TTC549 (cell line): ENCODE results near the gene MAPKAP1.

Source experiments
- FAIRE-seq: peaks from 2 replicates; lab custom pipeline; 2012; peaks lifted over from hg19 to GRCh38; lab: Jason Lieb, UNC

The MAPKAP1 gene

GRCh38 chr9:125642311-125642710 lies 64.7 kb downstream of the MAPKAP1 start:
- FAIRE-seq, result no peak

DNA sequence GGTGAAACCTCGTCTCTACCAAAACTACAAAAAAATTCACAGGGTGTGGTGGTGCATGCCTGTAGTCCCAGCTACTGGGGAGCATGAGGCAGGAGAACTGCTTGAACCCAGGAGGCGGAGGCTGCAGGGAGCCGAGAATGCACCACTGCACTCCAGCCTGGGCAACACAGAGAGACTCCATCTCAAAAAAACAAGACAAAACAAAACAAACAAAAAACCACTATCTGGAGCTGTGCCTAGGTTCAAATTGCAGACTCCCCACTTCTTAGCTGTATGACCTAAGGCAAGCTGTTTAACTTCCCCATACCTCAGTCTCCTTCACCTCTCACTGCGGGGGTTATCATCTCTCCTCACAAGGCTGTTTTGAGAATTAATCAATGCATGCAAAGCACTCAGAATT lies 68.0 kb downstream of the MAPKAP1 start:
- no peak for FAIRE-seq

- no peak for FAIRE-seq
Observed at GRCh38 chr9:125638239-125639045, 68.6 kb downstream of the MAPKAP1 start.

DNA sequence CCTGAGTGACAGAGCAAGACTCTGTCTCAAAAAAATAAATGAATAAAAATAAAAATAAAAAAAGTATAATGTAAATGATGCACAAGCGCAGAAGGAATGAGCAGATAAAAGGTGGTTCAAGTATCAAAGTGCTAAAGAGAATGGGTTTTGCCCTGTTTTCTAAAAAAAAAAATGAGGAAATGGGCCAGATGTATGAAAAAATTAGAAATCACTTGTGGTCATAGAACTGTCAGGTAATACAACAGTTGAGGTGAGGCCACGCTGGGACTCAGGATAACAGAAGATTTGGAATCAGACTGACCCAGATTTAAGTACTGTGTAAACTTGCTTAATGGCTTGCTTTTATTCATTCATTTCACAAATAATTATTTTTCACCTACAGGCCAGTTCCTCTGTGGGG lies 69.8 kb downstream of the MAPKAP1 start:
- FAIRE-seq, result no peak

DNA sequence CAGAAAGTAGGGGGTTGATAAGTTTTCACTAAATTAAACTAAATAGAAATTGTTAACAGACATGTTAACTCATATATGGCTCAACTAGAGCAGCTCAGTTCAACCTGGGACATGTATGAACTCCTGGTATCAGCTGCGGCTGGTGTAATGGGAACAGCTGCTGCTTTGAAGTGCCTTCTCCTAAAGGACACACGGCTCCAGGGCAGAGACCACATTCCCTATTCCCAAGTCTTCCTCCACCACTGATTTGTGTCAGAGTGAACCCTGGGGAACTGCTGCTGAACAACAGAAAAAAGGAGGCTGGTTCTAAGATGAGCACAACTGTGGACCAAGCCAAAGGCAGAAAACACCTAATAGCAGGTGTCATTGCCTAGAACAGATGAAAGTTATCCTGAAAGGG lies 71.1 kb downstream of the MAPKAP1 start:
- no peak for FAIRE-seq

GRCh38 chr9:125634040-125634717 lies 72.8 kb downstream of the MAPKAP1 start:
- no peak for FAIRE-seq

DNA sequence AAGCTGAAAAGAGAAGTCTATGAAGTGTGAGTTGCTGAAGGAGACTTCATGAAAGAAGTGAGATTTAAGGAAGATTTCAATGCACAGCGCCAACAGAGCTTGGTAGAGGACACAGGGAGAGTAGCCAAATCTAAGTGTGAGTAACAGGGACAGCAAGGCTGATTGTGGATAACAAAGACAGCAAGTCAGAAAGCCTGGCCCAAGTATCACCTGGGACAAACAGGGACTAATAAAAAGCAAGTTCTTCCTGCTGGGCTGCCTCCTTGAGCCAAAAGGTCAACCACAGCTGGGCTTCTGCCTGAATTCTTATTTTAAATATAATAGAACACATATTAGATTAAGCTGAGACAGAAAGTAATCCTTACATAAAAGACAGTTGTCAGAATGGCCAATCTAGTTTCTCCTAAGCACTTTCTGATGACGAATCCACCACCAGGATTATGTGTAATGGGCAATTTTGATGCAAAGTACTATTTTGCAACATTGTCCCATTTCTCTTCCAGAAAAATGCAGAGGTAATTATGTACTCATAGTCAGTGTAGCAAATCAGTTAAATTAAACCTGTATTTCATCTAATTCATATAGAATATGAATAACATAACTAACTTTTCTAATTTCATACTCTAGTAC lies 73.8 kb downstream of the MAPKAP1 start:
- FAIRE-seq, result no peak

GRCh38 chr9:125632321-125633115 lies 74.5 kb downstream of the MAPKAP1 start:
- FAIRE-seq, result no peak

GRCh38 chr9:125631391-125632085 lies 75.5 kb downstream of the MAPKAP1 start:
- peak; percentile 5 for FAIRE-seq

GRCh38 chr9:125630436-125630835 lies 76.6 kb downstream of the MAPKAP1 start:
- FAIRE-seq, result no peak

DNA sequence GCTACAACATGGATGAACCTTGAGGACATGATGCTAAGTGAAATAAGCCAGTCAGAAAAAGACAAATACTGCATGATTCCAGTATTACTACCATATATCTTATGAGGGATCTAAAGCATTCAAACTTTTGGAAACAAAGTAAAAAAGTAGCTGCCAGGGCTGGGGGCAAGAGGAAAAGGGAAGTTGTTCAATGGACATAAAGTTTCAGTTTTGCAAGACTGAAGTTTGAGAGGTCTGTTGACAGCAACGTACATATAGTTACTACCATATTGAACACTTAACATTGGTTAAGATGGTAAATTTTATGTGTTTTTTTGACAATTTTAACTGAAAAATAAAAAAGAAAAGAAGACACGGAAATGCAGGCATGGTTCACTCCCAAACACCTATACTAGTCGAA lies 77.6 kb downstream of the MAPKAP1 start:
- no peak for FAIRE-seq

- no peak for FAIRE-seq
Observed at GRCh38 chr9:125626187-125626586, 80.8 kb downstream of the MAPKAP1 start.

- no peak for FAIRE-seq
Observed at GRCh38 chr9:125621170-125621569, 85.8 kb downstream of the MAPKAP1 start.

- FAIRE-seq, result no peak
Observed at GRCh38 chr9:125620216-125620615, 86.8 kb downstream of the MAPKAP1 start.

GRCh38 chr9:125617087-125617486 lies 89.9 kb downstream of the MAPKAP1 start:
- no peak for FAIRE-seq

GRCh38 chr9:125613141-125613540 lies 93.9 kb downstream of the MAPKAP1 start:
- no peak for FAIRE-seq

GRCh38 chr9:125612616-125613015 lies 94.4 kb downstream of the MAPKAP1 start:
- FAIRE-seq, result no peak

- no peak for FAIRE-seq
Observed at GRCh38 chr9:125611121-125611765, 95.8 kb downstream of the MAPKAP1 start.

DNA sequence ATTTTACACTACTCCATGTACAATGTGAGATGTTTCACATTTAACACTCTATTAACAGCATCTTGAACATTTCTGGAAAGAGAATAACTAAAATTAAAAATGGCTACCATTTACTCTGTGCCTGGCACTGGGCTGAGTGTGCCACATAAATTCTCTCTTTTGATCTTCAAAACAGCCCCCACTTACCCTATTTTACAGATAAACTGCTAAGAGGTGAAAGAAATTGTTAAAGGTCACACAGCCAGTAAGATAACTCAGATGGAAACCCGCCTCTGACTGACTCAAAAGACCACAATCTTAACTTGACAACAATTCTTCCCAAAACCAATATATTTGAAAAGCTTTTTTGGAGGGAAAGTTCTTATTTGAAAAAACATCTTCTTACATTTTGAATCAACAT lies 97.3 kb downstream of the MAPKAP1 start:
- FAIRE-seq, result no peak

GRCh38 chr9:125608489-125609224 lies 98.4 kb downstream of the MAPKAP1 start:
- FAIRE-seq, result no peak

GRCh38 chr9:125604196-125604595 lies 102.8 kb downstream of the MAPKAP1 start:
- FAIRE-seq, result no peak
